ENCODE measurements around the gene PLXNA4. TPM values are rescaled to one million over a fixed set of nuclear protein-coding genes. Genes with fewer than 3 reads are reported as not detected.

Gene PLXNA4
- total and polyA plus RNA-seq, 9 of the 15 experiments (the other 6 are each of a cell fraction or from before 2014, with no cell fraction given) = under 0.01 to 0.09 TPM; not detected in 7

DNA sequence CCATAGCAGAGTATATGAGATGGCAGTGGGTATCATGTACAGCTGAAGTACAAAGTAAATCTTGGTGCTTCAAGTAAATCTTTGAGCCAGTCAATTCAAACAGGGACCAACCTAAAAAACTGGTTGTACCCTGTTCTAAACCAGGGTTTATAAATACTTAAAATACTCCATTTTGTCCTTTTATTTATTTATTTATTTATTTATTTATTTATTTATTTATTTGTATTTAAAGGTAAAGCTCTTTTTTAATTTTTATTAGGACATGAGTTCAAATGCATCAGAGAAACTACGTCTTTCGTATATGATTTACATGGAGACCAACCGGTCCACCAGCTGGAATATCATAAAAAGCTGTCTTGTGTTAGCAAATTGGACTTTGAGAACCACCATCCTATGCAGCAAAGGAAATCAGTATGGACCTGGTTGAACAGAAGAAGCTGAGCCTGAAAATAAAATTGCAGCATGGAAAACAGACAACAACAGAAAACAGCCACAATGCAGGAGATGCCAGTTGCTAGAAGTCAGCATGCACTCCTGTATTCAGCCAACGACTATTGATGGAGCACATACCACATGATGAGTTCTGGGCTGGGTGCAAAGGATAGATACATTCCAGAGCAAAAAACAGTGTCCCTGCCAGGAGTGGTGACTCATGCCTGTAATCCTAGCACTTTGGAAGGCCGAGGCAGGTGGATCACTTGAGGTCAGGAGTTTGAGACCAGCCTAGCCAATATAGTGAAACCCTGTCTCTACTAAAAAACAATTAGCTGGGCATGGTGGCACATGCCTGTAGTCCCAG is 60.0 kb downstream of the PLXNA4 start (continued):
- no peak for TF ChIP-seq TAF9B (IDR thresholded peaks at IDR 0.05; ENCODE audit: partially characterized antibody)

DNA sequence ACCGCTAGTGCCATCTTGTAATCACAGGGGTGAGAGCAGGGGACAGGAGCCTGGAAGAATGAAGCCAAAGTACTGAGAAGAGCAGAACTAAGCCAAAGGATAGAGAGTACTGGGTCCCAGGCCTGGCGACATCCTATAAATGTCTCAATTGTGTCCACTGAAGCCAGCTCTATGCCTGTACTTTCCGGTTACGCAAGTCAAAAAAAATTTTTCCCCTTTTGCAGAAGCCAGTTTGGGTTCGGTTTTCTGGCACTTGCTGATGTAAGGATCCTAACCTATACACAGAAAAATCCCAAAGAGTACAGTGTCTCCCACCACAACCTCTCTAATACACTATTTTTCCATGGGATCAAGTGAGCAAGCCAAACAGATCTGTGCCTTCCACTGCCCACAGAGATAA is 61.1 kb downstream of the PLXNA4 start:
- POLR2A ChIA-PET = interaction anchor here (0.6 kb wide), 1 partner anchor 624 kb away, joined by 3 read pairs; no protein-coding TSS in a partner anchor
- H3K9me3 ChIP-seq (replicated peaks; ENCODE audit: control insufficient read depth, insufficient read depth, low read depth, low read length) = no peaks in the 10 kb centered on the region
- H3K27me3 ChIP-seq (ENCODE audit: control insufficient read depth in 2 of 2, insufficient read depth in 2 of 2, low read length in 2 of 2) = peaks cover 0 to 14% of the 10 kb centered on the region in 2 experiments; a peak in 2 of 5 replicates
- H3K4me2 ChIP-seq (ENCODE audit: insufficient read depth, low read length) = no peak overlapping the region
- no peaks in the 10 kb centered on the region for H3K36me3 ChIP-seq (ENCODE audit: control insufficient read depth, insufficient read depth, low read length)
- TF ChIP-seq HDAC2 (IDR thresholded peaks at IDR 0.05) (no peak), FOXM1 (IDR thresholded peaks at IDR 0.05; ENCODE audit: low read depth) (no peak), FOXM1 (CRISPR knock-in tag; IDR thresholded peaks at IDR 0.05; ENCODE audit: low read depth) (no peak), ZNF384 (IDR thresholded peaks at IDR 0.05; ENCODE audit: low read depth, low read length) (no peak), MTA3 (IDR thresholded peaks at IDR 0.05; ENCODE audit: borderline replicate concordance) (no peak), HOXB6 (CRISPR knock-in tag; IDR thresholded peaks at IDR 0.05; ENCODE audit: borderline replicate concordance) (no peak), NUFIP1 (IDR thresholded peaks at IDR 0.05; ENCODE audit: partially characterized antibody) (no peak), FOXK1 (CRISPR knock-in tag; IDR thresholded peaks at IDR 0.05; ENCODE audit: borderline replicate concordance) (no peak), ZKSCAN8 (CRISPR knock-in tag; IDR thresholded peaks at IDR 0.05) (no peak), NELFE (IDR thresholded peaks at IDR 0.05; ENCODE audit: insufficient read depth, insufficient read length) (no peak), MCM2 (IDR thresholded peaks at IDR 0.05; ENCODE audit: low read depth) (no peak), CHD2 (IDR thresholded peaks at IDR 0.05; ENCODE audit: low read depth, low read length) (no peak)
- intact Hi-C loops (cut with micrococcal nuclease) = no loop called here
- H2AFZ ChIP-seq (ENCODE audit: low read depth, low read length) = no peak overlapping the region
- CTCF ChIA-PET (ENCODE audit: low intra/inter-chr PET ratio) = no interaction called here
- H3K9ac ChIP-seq (ENCODE audit: insufficient read depth in 1 of 2, low read depth in 2 of 2, low read length in 2 of 2) = no peak overlapping the region
- 0 out of 2 replicates have a peak, but pooled peaks cover 3% of the 10 kb centered on the region for H4K20me1 ChIP-seq (replicated peaks; ENCODE audit: control insufficient read depth, insufficient read depth, low read length)
- H3K27ac ChIP-seq (ENCODE audit: extremely low read depth, low read depth, low read length) = no peak overlapping the region
- ATAC-seq = no peak
- H3K4me3 ChIP-seq = no peak overlapping the region
- in situ Hi-C loops (cut with MboI) = no loop called here
- H3K9me1 ChIP-seq (ENCODE audit: control insufficient read depth, insufficient read depth, low read length) = no peaks in the 10 kb centered on the region
- 4% methylated on average over 5 of the region's 5 CpGs for WGBS (ENCODE audit: insufficient coverage, low coverage, missing lambda C conversion rate)
- no peaks in the 10 kb centered on the region for H3K79me2 ChIP-seq (ENCODE audit: control insufficient read depth, insufficient read depth, low read length)
- H3K4me1 ChIP-seq (replicated peaks in 1 of 2; ENCODE audit: control insufficient read depth in 2 of 2, insufficient read depth in 2 of 2, low read length in 2 of 2) = no peaks in the 10 kb centered on the region
- no peak for FAIRE-seq
- BruUV-seq (replicated peaks) = no TSS peak
- no peak for DNase-seq (ENCODE audit: extremely low read depth in 1 of 4, low spot score in 3 of 4)
